ENCODE measurements around the gene ERCC6. TPM values are rescaled to one million over a fixed set of nuclear protein-coding genes. Genes with fewer than 3 reads are reported as not detected.
A peak's percentile ranks its signal among the peaks of the same experiment; 100 is the strongest.

The ERCC6 gene
- total and polyA plus RNA-seq, 2 experiments from 2014 or later: 5.4 to 9.7 TPM

- Histone ChIP-seq H3K4me1 (ENCODE audit: low read depth) (no peaks in the 10 kb centered on the region), H3K9me3 (ENCODE audit: low read depth) (no peaks in the 10 kb centered on the region), H3K36me3 (no peaks in the 10 kb centered on the region), H3K27ac (no peak overlapping the region), H3K4me3 (no peak overlapping the region), H3K27me3 (no peaks in the 10 kb centered on the region)
- TF ChIP-seq, protein P1, sequence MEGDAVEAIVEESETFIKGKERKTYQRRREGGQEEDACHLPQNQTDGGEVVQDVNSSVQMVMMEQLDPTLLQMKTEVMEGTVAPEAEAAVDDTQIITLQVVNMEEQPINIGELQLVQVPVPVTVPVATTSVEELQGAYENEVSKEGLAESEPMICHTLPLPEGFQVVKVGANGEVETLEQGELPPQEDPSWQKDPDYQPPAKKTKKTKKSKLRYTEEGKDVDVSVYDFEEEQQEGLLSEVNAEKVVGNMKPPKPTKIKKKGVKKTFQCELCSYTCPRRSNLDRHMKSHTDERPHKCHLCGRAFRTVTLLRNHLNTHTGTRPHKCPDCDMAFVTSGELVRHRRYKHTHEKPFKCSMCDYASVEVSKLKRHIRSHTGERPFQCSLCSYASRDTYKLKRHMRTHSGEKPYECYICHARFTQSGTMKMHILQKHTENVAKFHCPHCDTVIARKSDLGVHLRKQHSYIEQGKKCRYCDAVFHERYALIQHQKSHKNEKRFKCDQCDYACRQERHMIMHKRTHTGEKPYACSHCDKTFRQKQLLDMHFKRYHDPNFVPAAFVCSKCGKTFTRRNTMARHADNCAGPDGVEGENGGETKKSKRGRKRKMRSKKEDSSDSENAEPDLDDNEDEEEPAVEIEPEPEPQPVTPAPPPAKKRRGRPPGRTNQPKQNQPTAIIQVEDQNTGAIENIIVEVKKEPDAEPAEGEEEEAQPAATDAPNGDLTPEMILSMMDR (IDR thresholded peaks at IDR 0.05; ENCODE audit: low read depth, low read length): no peak
- no peak for DNase-seq (ENCODE audit: low read depth in 1 of 2, low spot score in 1 of 2)
These were observed 39.5 kb downstream of the ERCC6 start for GRCh38 chr10:49499305-49499851.

DNA sequence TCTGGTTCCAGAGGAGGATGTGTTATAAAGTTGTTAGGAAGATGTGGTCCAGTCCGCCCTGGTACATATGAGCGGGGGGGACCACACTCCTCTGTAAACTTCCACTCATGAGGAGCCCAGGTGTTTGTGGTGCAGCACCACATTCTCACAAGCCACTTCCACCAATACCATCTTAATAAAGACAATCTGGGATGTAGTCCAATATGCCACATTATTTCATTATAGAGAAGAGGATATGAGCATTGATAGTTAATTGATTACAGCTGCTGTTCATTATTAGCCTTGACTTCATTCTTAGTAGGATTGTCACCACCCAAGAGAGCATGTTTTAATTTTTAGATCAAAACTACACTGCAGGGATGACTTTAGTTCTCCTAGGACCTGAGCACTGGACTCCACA is 40.5 kb downstream of the ERCC6 start:
- no peak for DNase-seq (ENCODE audit: low read depth in 1 of 2, low spot score in 1 of 2)
- TF ChIP-seq, protein P1 (IDR thresholded peaks at IDR 0.05; ENCODE audit: low read depth, low read length): no peak
- Histone ChIP-seq H3K36me3 (no peaks in the 10 kb centered on the region), H3K4me3 (no peak overlapping the region), H3K4me1 (ENCODE audit: low read depth) (no peaks in the 10 kb centered on the region), H3K27me3 (no peaks in the 10 kb centered on the region), H3K9me3 (ENCODE audit: low read depth) (no peaks in the 10 kb centered on the region), H3K27ac (no peak overlapping the region)

GRCh38 chr10:49497358-49497757 is 41.6 kb downstream of the ERCC6 start:
- Histone ChIP-seq H3K27ac (no peak overlapping the region), H3K36me3 (no peaks in the 10 kb centered on the region), H3K4me1 (ENCODE audit: low read depth) (no peaks in the 10 kb centered on the region), H3K27me3 (no peaks in the 10 kb centered on the region), H3K4me3 (no peak overlapping the region), H3K9me3 (ENCODE audit: low read depth) (no peaks in the 10 kb centered on the region)
- DNase-seq (ENCODE audit: low read depth in 1 of 2, low spot score in 1 of 2): peak in 1 of 2 donors; percentile 6
- TF ChIP-seq, protein P1 (IDR thresholded peaks at IDR 0.05; ENCODE audit: low read depth, low read length): no peak

- H3K9me3 ChIP-seq (ENCODE audit: low read depth): no peaks in the 10 kb centered on the region
- DNase-seq (ENCODE audit: low read depth in 1 of 2, low spot score in 1 of 2): no peak
- TF ChIP-seq, protein P1 (IDR thresholded peaks at IDR 0.05; ENCODE audit: low read depth, low read length): no peak
- H3K4me3 ChIP-seq: no peak overlapping the region
- no peak overlapping the region for H3K27ac ChIP-seq
- H3K27me3 ChIP-seq: no peaks in the 10 kb centered on the region
- no peaks in the 10 kb centered on the region for H3K4me1 ChIP-seq (ENCODE audit: low read depth)
- H3K36me3 ChIP-seq: no peaks in the 10 kb centered on the region
These were observed 50.7 kb downstream of the ERCC6 start for GRCh38 chr10:49488056-49488717.

GRCh38 chr10:49486738-49487137 is 52.2 kb downstream of the ERCC6 start:
- DNase-seq (ENCODE audit: low read depth in 1 of 2, low spot score in 1 of 2): no peak
- Histone ChIP-seq H3K36me3 (peaks cover 5% of the 10 kb centered on the region), H3K27me3 (no peaks in the 10 kb centered on the region), H3K27ac (no peak overlapping the region), H3K9me3 (ENCODE audit: low read depth) (no peaks in the 10 kb centered on the region), H3K4me3 (no peak overlapping the region), H3K4me1 (ENCODE audit: low read depth) (no peaks in the 10 kb centered on the region)
- TF ChIP-seq, protein P1 (IDR thresholded peaks at IDR 0.05; ENCODE audit: low read depth, low read length): no peak
